Motor neuron (in vitro differentiated cells): ENCODE measurements around the gene MDM1. TPM values are rescaled to one million over a fixed set of nuclear protein-coding genes. Genes with fewer than 3 reads are reported as not detected.

ENCODE experiments used
- ATAC-seq, 8 experiments: fragments of 200-7000 bp; cut with Tn5 transposase; replicated peaks in 6 of 8; 2 replicates each; pipeline ENCODE4 v1.8.0; 2021; ENCODE audit warnings: mild to moderate bottlenecking in 8 of 8, moderate library complexity in 8 of 8
- H3K27ac ChIP-seq, 2 donors: fragments of 250-450 bp; sonication (Bioruptor Pico); 2 replicates each; pipeline ENCODE4 v1.9.0; 2021; ENCODE audit warnings: antibody characterized with exemption in 2 of 2, mild to moderate bottlenecking in 2 of 2, moderate library complexity in 1 of 2
- H3K4me1 ChIP-seq, 2 donors: fragments of 250-450 bp; sonication (Bioruptor Pico); replicated peaks in 1 of 2; 2 replicates each; pipeline ENCODE4 v1.6.1; 2021; ENCODE audit warnings: antibody characterized with exemption in 2 of 2, mild to moderate bottlenecking in 2 of 2, moderate library complexity in 1 of 2
- H3K4me3 ChIP-seq, 5 donors: fragments of 250-450 bp; sonication (Bioruptor Pico); 2 replicates each; pipeline ENCODE4 v1.9.0; 2021; ENCODE audit warnings: antibody characterized with exemption in 5 of 5, mild to moderate bottlenecking in 5 of 5, moderate library complexity in 4 of 5
- WGBS, 10 experiments: fragments of 450-650 bp; shearing (Covaris generic); methylation state at CpG; one replicate each; pipeline ENCODE4 v1.0.0; 2022; 5-methylcytosine and 5-hydroxymethylcytosine counted together
- in situ Hi-C, 9 experiments: fragments of 400-800 bp; cut with MboI; loops; one replicate each; pipeline ENCODE4 v1.15.0; 2021; ENCODE audit warnings: low sequenced_read_pairs in 9 of 9, low pct_unique_long_range_greater_than_20kb in 2 of 9; ENCODE audit not compliant: unreplicated experiment in 9 of 9
- total RNA-seq, 8 experiments: library from RNA; unstranded; fragments of 300-600 nt; gene quantifications; 2 replicates each; pipeline versions ENCODE4 v1.2.3 to v1.2.4, GENCODE V29; 2022

Gene MDM1
- total RNA-seq, 8 experiments from 2014 or later: 7.9 to 22.9 (median 12.1) TPM

DNA sequence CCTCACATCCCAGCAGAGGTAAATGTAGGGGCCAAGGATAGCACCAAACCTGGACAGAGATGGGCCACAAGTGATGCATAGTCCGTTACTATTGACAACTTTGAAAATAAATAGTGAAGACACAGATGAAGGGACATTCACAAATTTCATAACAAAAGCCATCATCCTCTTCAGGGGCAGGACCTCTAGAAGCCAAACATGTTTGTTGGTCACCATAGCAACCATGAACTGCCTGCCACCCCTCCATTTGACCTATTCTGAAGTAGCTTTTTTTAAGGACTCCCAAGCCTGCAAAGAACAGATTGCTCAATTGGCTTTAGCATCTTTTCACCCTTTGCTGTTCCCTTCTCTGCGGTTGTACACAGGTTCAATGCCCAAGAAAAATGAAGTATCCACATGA lies 35.7 kb upstream of the MDM1 start:
- in situ Hi-C loops: loop anchor here in 3 of 9 experiments (25.0 kb wide), 2 partner anchors 244 to 319 kb away; partner anchors contain the start of genes RAP1B (in 2 of the 3) and NUP107 (in 1 of the 3)
- H3K27ac ChIP-seq: no peak overlapping the region
- peaks cover 6 to 19% of the 10 kb centered on the region in 2 donors for H3K4me1 ChIP-seq
- H3K4me3 ChIP-seq: no peak overlapping the region
- WGBS, 10 experiments: 17 to 56% (median 30%) methylated on average over 1 to 2 of the region's 2 CpGs; no CpG with 5 or more reads in 3 of the 10 experiments
- ATAC-seq: peak in 2 of 8 experiments; percentile 8 to 9

DNA sequence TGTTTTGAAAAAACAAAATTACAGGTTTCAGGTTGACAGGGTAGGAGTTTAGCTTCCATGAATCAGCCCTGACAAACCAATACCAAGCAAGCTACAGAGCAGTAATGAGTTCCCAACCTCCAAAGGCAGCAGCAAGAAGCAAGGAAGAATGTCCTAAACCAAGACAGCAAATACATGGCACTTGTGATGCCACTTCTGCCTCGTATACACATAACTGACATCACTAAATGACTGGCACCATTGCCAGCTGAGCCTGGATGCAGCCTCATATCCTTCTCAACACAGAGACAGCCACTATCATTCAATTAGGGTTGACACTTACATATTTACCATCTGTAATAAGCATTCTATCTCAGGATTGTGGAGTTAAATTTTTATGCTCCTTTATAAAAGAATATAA lies 35.0 kb upstream of the MDM1 start:
- Histone ChIP-seq H3K27ac (no peak overlapping the region), H3K4me3 (no peak overlapping the region), H3K4me1 (peaks cover 6 to 19% of the 10 kb centered on the region in 2 donors)
- WGBS, 10 experiments: 20 to 100% (median 67%) methylated on average over 1 of the region's 1 CpG; no CpG with 5 or more reads in 3 of the 10 experiments
- in situ Hi-C loops: loop anchor here in 3 of 9 experiments (25.0 kb wide), 2 partner anchors 245 to 320 kb away; partner anchors contain the start of genes RAP1B (in 2 of the 3) and NUP107 (in 1 of the 3)
- no peak for ATAC-seq

DNA sequence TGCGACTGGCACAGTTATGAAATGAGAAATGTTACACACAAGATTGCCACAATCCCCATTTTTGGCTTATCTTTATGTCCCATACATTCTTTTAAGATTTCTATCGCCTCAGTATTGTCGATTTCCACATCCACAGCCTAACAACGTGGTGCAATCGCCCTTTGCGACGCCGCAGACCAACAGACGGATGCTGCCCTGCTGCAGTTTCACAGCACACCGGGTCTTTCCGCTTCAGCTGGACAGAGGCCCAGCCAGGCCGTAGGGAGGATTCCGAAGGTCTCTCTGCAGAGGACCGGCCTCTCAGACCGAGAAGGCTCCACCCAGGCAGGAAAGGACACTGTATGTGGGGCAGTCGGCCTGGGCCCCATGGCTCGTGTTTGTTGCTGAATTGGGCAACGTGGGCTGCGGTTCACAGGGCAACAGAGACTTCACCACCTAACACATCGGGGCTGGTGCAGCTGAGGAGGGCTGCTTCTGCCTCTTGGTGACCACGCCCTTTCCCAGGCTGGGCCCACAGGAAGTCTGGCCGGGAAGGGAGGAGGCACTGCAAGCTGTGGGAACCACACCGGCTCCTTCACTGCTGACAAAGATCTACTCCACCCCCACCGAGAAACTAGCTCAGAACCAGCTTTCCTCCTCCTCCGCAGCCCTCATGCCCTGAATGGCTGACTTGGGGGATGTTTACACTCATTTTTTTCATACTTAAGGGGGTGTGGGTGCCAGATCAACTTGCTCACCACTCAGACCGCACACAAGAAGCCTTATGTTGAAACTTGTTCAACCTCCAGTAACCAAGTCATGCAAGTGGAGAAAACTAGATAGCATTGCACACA lies 32.9 kb upstream of the MDM1 start:
- WGBS, 10 experiments: 15 to 82% (median 60%) methylated on average over 3 to 16 of the region's 26 CpGs; no CpG with 5 or more reads in 1 of the 10 experiments
- Histone ChIP-seq H3K4me3 (no peak overlapping the region), H3K27ac (no peak overlapping the region), H3K4me1 (peaks cover 6 to 19% of the 10 kb centered on the region in 2 donors)
- in situ Hi-C loops: loop anchor here in 3 of 9 experiments (25.0 kb wide), 2 partner anchors 247 to 322 kb away; partner anchors contain the start of genes RAP1B (in 2 of the 3) and NUP107 (in 1 of the 3)
- ATAC-seq: peak; percentile 75 to 100 (median 90)

DNA sequence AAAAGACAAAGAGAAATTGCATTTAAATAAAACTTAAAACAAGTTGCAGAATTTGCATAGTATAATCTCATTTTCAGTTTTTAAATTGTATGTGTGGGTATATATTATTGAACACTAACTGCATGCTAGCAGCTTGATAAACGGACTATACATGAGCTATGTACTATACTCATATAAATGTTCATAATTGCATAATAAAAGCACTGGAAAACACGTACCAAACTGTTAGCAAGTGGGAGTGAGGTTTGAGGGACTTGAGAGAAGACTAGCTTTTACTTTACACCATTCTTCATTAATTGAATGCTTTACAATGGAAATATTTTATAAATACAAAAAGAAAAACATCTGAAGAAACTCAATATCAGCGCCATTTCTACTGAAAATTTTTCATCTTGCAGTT lies 32.2 kb upstream of the MDM1 start:
- no peak for ATAC-seq
- 65 to 100% (median 92%) methylated on average over 2 to 3 of the region's 3 CpGs for WGBS, 10 experiments
- Histone ChIP-seq H3K4me3 (no peak overlapping the region), H3K27ac (no peak overlapping the region), H3K4me1 (peaks cover 6 to 19% of the 10 kb centered on the region in 2 donors)
- in situ Hi-C loops: loop anchor here in 3 of 9 experiments (25.0 kb wide), 2 partner anchors 248 to 323 kb away; partner anchors contain the start of genes RAP1B (in 2 of the 3) and NUP107 (in 1 of the 3)

DNA sequence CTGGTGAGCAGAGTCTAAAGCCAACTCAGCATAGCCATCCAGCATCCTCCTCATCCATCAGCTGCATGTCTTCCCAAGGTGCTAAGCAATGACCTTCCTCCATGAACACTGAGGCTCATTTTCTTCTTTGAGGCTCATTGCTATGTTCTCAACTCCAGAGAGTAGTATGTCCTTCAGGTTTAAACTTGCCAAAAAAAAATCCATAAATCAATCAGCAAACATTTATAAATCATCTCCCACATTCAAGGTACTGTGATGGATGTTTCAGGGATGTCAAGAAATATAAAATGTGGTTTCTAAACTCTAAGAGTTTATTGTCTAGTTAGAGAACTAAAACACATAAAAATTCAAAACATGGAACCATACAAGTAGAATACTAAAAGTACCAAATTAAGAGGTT lies 29.8 kb upstream of the MDM1 start:
- H3K4me3 ChIP-seq: no peak overlapping the region
- peaks cover 3 to 13% of the 10 kb centered on the region in 2 donors for H3K4me1 ChIP-seq
- in situ Hi-C loops: loop anchor here in 3 of 9 experiments (25.0 kb wide), 2 partner anchors 250 to 325 kb away; partner anchors contain the start of genes RAP1B (in 2 of the 3) and NUP107 (in 1 of the 3)
- ATAC-seq: no peak
- no peak overlapping the region for H3K27ac ChIP-seq

DNA sequence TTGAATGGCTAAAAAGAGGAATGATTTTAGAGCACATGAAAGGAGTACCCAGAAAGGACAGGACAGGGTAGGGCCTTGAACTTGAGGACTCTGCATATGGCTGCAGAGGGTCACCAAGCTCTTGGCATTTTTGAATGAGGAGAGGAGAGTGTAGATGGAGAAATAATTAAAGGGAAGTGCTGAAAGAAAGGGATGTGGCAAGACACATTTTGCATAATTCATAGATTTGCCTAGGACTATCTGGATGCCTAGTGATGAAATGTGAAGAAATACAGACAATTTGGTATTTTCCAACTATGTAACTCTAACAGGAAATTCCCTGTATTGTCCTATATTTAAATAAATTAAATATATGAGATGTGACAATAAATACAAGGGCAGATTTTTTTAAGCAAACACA lies 27.5 kb upstream of the MDM1 start:
- in situ Hi-C loops: loop anchor here in 3 of 9 experiments (25.0 kb wide), 2 partner anchors 253 to 328 kb away; partner anchors contain the start of genes RAP1B (in 2 of the 3) and NUP107 (in 1 of the 3)
- ATAC-seq: peak in 4 of 8 experiments; percentile 36 to 88 (median 54)
- Histone ChIP-seq H3K4me3 (no peak overlapping the region), H3K4me1 (peaks cover 14 to 22% of the 10 kb centered on the region in 2 donors), H3K27ac (no peak overlapping the region)

DNA sequence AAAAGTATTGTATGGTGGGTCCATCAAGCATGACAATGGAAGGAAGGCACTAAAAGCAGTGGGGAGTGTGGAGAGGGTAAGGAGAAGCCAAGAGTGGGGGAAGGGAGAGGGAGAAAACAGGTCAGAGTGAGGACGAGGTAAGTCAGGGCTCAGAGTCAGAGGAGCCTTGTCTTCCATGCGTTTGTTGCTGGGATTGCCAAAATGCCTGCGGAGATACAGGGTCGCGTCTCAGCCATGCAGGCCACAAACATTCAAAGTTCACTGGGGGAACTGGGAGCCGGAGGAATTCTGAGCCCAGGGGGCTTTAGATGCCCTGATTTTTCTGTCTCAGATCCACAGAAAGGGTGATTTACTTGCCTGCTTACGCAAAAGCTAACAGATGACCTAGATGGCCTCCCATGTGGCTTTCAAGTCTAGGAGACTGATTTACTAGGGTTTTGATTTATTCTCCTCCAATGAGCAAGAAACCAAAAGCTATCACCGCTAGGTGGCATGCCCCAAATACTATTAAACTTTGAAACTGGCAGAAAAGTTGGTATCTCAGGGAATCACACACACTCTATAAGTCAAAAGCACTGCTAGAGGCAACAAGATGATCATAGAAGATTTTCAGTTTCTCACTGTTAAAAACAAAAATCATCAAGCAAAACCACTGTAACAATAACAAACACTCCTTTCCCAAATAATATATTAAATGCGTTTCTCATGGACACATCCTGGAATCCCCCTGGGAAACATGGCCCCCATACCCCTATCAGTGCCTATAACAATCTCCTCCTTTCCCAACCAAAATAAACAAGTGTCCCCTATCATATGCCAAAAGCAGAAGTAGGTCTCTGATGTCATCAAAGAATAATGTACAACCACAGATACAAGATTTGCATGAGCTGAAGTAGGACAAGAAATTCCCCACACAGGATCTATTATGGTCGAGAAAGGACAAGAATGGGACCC lies 26.6 kb upstream of the MDM1 start:
- WGBS, 10 experiments: 17 to 67% (median 40%) methylated on average over 1 to 9 of the region's 10 CpGs; no CpG with 5 or more reads in 1 of the 10 experiments
- Histone ChIP-seq H3K4me3 (no peak overlapping the region), H3K27ac (no peak overlapping the region), H3K4me1 (peaks cover 16 to 22% of the 10 kb centered on the region in 2 donors)
- in situ Hi-C loops: loop anchor here in 3 of 9 experiments (25.0 kb wide), 2 partner anchors 253 to 328 kb away; partner anchors contain the start of genes RAP1B (in 2 of the 3) and NUP107 (in 1 of the 3)
- peak in 7 of 8 experiments; percentile 15 to 90 (median 44) for ATAC-seq

DNA sequence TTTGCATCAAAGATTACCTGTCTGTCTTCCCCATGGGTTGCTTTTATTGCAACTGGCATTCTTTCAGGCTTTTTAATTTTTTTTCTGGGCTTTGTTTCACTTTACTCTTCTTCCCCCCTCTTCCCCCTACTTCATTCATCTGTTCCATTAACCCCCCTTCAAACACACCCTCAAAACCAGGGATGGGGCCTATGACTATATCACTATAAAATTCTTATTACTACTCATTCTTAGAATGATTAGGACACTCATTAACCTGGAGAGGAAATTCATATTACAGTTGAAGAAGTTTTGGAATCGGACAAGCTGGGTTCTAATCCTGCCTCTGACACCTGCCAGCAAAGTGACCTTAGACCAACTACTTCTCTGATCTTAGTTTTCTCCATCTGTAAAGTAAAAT lies 24.8 kb upstream of the MDM1 start:
- in situ Hi-C loops: loop anchor here in 3 of 9 experiments (25.0 kb wide), 2 partner anchors 255 to 330 kb away; partner anchors contain the start of genes RAP1B (in 2 of the 3) and NUP107 (in 1 of the 3)
- WGBS, 10 experiments: 89 to 100% methylated on average over 1 of the region's 1 CpG; no CpG with 5 or more reads in 8 of the 10 experiments
- H3K27ac ChIP-seq: no peak overlapping the region
- no peak for ATAC-seq
- H3K4me3 ChIP-seq: no peak overlapping the region
- peaks cover 16 to 22% of the 10 kb centered on the region in 2 donors for H3K4me1 ChIP-seq

DNA sequence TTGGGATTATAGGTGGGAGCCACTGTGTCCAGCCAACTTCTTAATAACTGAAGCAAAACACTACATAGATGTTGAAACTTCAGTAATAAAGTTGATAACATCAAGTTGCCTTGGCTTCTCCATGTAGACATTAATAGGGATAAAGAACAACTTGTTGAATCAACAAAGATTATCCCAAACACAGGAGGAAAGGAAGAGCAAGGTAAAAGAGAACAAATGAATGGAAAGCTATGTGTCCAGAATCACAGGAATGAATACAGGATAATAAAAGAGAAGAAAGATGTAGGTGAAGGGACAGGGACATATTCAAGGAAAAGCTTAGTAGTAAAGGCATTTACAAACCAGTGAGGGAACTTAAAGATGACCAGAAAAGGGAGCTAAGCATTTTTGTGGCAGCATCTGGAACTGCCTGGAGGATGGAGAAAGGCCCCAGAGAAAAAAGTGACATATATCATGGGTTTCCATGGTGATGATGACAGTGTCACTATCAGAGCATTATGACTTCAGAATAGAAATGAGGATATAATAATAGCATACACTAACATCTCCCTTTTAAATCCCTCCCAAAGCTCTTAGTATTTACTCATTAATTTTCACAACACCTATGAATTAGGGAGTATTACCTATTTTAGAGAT lies 24.0 kb upstream of the MDM1 start:
- in situ Hi-C loops: loop anchor here in 3 of 9 experiments (25.0 kb wide), 2 partner anchors 256 to 331 kb away; partner anchors contain the start of genes RAP1B (in 2 of the 3) and NUP107 (in 1 of the 3)
- peaks cover 16 to 22% of the 10 kb centered on the region in 2 donors for H3K4me1 ChIP-seq
- H3K4me3 ChIP-seq: no peak overlapping the region
- peak in 5 of 8 experiments; percentile 61 to 82 (median 68) for ATAC-seq
- no peak overlapping the region for H3K27ac ChIP-seq

DNA sequence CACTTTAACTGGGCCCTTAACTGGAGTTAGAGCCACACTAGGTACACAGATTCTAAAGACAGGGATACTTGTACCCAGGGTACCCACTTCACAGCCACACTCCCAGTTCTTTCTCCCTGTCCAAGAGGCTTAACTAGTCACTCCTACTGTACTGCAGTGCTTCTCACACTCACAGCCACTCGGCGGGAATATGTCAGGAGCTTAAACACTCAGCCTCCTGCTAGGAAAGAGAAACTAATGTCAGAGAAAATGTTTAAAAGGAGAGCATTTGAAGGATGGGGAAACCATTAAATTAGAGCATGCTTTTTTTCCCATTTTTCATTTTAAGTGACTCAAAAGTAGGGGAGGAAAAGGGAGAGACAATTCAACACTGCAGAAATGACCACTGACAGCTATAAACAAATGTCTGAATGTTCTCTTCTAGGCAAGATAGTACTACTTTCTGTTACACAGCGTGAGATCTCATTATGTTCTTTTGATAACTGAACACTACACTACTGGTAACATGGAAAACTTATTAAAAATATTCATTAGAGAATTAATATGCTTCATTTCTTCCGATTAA lies 22.9 kb upstream of the MDM1 start:
- peak in 5 of 8 experiments; percentile 81 to 90 (median 84) for ATAC-seq
- no peak overlapping the region for H3K27ac ChIP-seq
- in situ Hi-C loops: loop anchor here in 3 of 9 experiments (25.0 kb wide), 2 partner anchors 257 to 332 kb away; partner anchors contain the start of genes RAP1B (in 2 of the 3) and NUP107 (in 1 of the 3)

DNA sequence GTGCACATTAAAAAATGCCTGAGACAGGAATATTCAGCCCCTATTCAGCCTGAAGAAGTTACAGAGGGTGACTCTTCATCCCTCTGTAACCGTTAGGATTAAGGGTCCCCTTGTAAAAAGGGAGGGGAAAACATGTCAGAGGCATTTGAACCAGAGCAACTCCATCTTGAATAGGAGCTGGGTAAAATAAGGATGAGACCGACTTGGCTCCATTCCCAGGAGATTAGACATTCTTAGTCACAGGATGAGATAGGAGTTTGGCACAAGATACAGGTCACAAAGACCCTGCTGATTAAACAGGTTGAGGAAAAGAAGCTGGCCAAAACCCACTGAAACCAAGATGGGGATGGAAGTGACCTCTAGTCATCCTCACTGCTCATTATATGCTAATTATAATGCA lies 19.9 kb upstream of the MDM1 start:
- no peak overlapping the region for H3K4me3 ChIP-seq
- H3K4me1 ChIP-seq: peaks cover 13 to 29% of the 10 kb centered on the region in 2 donors
- no peak overlapping the region for H3K27ac ChIP-seq
- no peak for ATAC-seq
- in situ Hi-C loops: loop anchor here in 3 of 9 experiments (25.0 kb wide), 2 partner anchors 260 to 335 kb away; partner anchors contain the start of genes RAP1B (in 2 of the 3) and NUP107 (in 1 of the 3)
- WGBS, 10 experiments: 18 to 100% (median 83%) methylated on average over 1 to 2 of the region's 2 CpGs; no CpG with 5 or more reads in 3 of the 10 experiments

More for the DNA sequence above, 22.9 kb upstream of the MDM1 start:
- Histone ChIP-seq H3K4me1 (peaks cover 16 to 25% of the 10 kb centered on the region in 2 donors), H3K4me3 (no peak overlapping the region)
- WGBS, 10 experiments: 56 to 100% (median 78%) methylated on average over 1 to 4 of the region's 4 CpGs
